ENCODE data around the gene SATL1. TPM values are rescaled to one million over a fixed set of nuclear protein-coding genes. Genes with fewer than 3 reads are reported as not detected.

SATL1 gene
- total and polyA plus RNA-seq, 5 donors from 2014 or later: not detected

DNA sequence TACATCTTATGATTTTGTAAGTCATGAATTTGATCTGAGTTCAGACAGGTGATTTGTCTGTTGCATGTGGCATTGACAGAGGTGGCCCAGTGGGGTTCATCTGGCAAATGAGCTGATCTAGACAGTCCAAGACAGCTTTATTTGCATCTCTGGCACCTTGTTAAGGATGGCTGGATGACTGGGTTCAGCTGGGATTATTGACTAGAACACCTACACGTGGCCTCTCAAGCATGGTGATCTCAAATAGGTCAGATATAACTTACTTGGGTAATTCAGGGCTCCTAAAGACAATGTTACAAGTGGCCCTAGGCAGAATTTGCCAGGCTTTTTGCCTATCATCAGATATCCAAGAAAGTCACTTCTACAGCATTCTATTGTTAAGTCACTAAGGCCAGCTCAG is 192.0 kb downstream of the SATL1 start:
- Mint-ChIP-seq H3K27me3 (no peaks in the 10 kb centered on the region), H3K4me1 (no peaks in the 10 kb centered on the region), H3K9me3 (no peaks in the 10 kb centered on the region), H3K27ac (no peak overlapping the region), H3K4me3 (no peak overlapping the region), H3K36me3 (no peaks in the 10 kb centered on the region)
- Histone ChIP-seq H3K9me3 (ENCODE audit: control insufficient read depth in 2 of 2, low read length in 2 of 2) (no peaks in the 10 kb centered on the region), H3K27me3 (ENCODE audit: control insufficient read depth, insufficient read depth, low read length) (no peaks in the 10 kb centered on the region), H3K4me3 (ENCODE audit: low read depth, low read length) (no peak overlapping the region), H3K4me1 (ENCODE audit: control insufficient read depth, insufficient read depth, low read length, poor library complexity, severe bottlenecking) (no peaks in the 10 kb centered on the region), H3K27ac (ENCODE audit: insufficient read depth, low read length, poor library complexity, severe bottlenecking) (no peak overlapping the region), H3K36me3 (ENCODE audit: control insufficient read depth, insufficient read depth, low read length) (no peaks in the 10 kb centered on the region)
- ATAC-seq (ENCODE audit: low read depth in 2 of 2) (no peak), DNase-seq (no peak)

Other genes starting within 250 kb of the SATL1 start
- gene APOOL, start 239.9 kb downstream of the SATL1 start, total RNA-seq: 7.4 TPM
- gene APOOL, start 239.9 kb downstream of the SATL1 start, polyA plus RNA-seq: 1 to 10 TPM; 2.2 to 5.2 (median 3.3) TPM
- gene ZNF711, start 212 bp upstream of the SATL1 start, total RNA-seq: 1.2 TPM
- under 1 TPM in 3 of 4 donors, not detected in 1; 0.31 to 0.54 (median 0.46) TPM for gene ZNF711, start 212 bp upstream of the SATL1 start, polyA plus RNA-seq
- 0.57 TPM for gene POF1B, start 135.9 kb upstream of the SATL1 start, total RNA-seq
- under 1 TPM in 3 of 4 donors, not detected in 1; 0.44 to 0.59 (median 0.49) TPM for gene POF1B, start 135.9 kb upstream of the SATL1 start, polyA plus RNA-seq

Data from CD4-positive, CD25-positive, alpha-beta regulatory T cell (primary cell).